22Rv1 (cell line): ENCODE measurements around the gene CYS1.

Experiments
- CTCF ChIP-seq: fragments of 450-650 bp; IDR thresholded peaks from 2 replicates; pipeline ENCODE4 v1.5.1; 2017; ENCODE audit warnings: mild to moderate bottlenecking
- ZFX ChIP-seq: fragments of 450-650 bp; IDR thresholded peaks from 2 replicates; pipeline ENCODE4 v1.6.1; 2017; ENCODE audit warnings: antibody characterized with exemption, borderline replicate concordance

DNA sequence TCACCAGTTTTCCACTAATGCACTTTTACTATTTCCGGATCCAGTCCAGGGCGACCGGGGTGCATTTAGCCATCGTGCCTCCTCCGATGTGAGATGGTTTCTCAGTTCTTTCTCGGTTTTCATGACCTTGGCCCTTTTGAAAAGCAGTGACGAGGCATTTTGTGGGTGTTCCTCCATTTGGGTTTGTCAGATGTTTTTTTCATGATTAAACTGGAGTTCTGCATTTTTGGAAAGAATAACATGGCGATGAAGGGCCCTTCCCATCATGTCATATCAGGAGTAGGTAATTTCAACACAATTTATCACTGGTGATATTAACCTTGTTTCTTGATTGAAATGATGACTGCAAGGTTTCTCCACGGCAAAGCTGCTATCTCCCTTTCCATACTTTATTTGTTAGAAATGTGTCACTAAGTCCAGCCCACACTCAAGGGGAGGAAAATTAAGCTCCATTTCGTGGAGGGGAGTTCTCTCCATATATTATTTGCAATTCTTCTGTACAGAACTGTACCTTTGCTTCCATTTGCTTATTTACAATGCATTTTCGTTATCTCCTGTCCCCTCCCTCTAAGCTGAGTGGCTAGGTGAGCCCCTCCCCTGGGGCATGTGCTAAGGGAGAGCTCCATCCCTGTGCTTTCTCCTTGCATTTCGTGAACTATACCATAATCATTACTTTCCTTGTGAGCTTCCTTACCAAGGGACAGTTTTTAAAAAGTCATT is 45.7 kb downstream of the CYS1 start:
- no peak for TF ChIP-seq CTCF
- TF ChIP-seq ZFX, result no peak
